Trophoblast cell (in vitro differentiated cells and primary cell): ENCODE measurements around the gene SCN1B.
"Not testable (repeated sequence)": the region's sequence is repeated elsewhere in the genome, so short reads cannot be mapped to it uniquely, and the experiment has no call there.

Experiments used
- DNase-seq, 2 donors: peaks; one replicate each; pipeline ENCODE4 v3.0.0-alpha.2; 2016
- H2AFZ ChIP-seq: 2 replicates; pipeline ENCODE4 v1.6.1; 2013; ENCODE audit warnings: low read length, moderate library complexity, mild to moderate bottlenecking; ENCODE audit not compliant: insufficient read depth, poor library complexity
- H2AK5ac ChIP-seq: 2 replicates; pipeline ENCODE4 v1.6.1; 2013; ENCODE audit warnings: mild to moderate bottlenecking, low read length
- H2BK120ac ChIP-seq: 2 replicates; pipeline ENCODE4 v1.6.1; 2013; ENCODE audit warnings: low read length, mild to moderate bottlenecking, moderate library complexity; ENCODE audit not compliant: insufficient read depth, poor library complexity
- H2BK12ac ChIP-seq: 2 replicates; pipeline ENCODE4 v1.6.1; 2013; ENCODE audit warnings: mild to moderate bottlenecking, low read length, moderate library complexity
- H2BK5ac ChIP-seq: 2 replicates; pipeline ENCODE4 v1.6.1; 2013; ENCODE audit warnings: low read length, low read depth, moderate library complexity, mild to moderate bottlenecking; ENCODE audit not compliant: poor library complexity
- H3K14ac ChIP-seq: 2 replicates; pipeline ENCODE4 v1.6.1; 2013; ENCODE audit warnings: mild to moderate bottlenecking, low read length
- H3K18ac ChIP-seq: 2 replicates; pipeline ENCODE4 v1.6.1; 2013; ENCODE audit warnings: mild to moderate bottlenecking, low read length
- H3K23ac ChIP-seq: 2 replicates; pipeline ENCODE4 v1.6.1; 2013; ENCODE audit warnings: low read length
- H3K27ac ChIP-seq: 2 replicates; pipeline ENCODE4 v1.5.1; 2013; ENCODE audit warnings: low read depth, mild to moderate bottlenecking, inconsistent platforms, low read length, moderate library complexity
- H3K27me3 ChIP-seq: 2 replicates; pipeline ENCODE4 v1.6.1; 2013; ENCODE audit warnings: inconsistent platforms, mild to moderate bottlenecking, low read length, moderate library complexity; ENCODE audit not compliant: insufficient read depth
- H3K36me3 ChIP-seq, 2 experiments: 1 replicate in 1 of 2; 2 replicates in 1 of 2; pipeline ENCODE4 v1.6.1; 2013; ENCODE audit warnings: low read length in 2 of 2, mild to moderate bottlenecking in 2 of 2, moderate library complexity in 1 of 2; ENCODE audit not compliant: insufficient read depth in 2 of 2, control insufficient read depth in 1 of 2
- H3K4ac ChIP-seq: 2 replicates; pipeline ENCODE4 v1.6.1; 2013; ENCODE audit warnings: low read depth, mild to moderate bottlenecking, low read length, moderate library complexity
- H3K4me1 ChIP-seq, 2 experiments: 1 replicate in 1 of 2; 2 replicates in 1 of 2; pipeline ENCODE4 v1.6.1; 2013; ENCODE audit warnings: low read length in 2 of 2, mild to moderate bottlenecking in 2 of 2, moderate library complexity in 1 of 2; ENCODE audit not compliant: insufficient read depth in 2 of 2, control insufficient read depth in 1 of 2
- H3K4me2 ChIP-seq: 2 replicates; pipeline ENCODE4 v1.6.1; 2013; ENCODE audit warnings: inconsistent platforms, mild to moderate bottlenecking, low read length, moderate library complexity
- H3K4me3 ChIP-seq: 2 replicates; pipeline ENCODE4 v1.5.1; 2013; ENCODE audit warnings: mild to moderate bottlenecking, low read depth, low read length, inconsistent platforms
- H3K79me1 ChIP-seq: one replicate; pipeline ENCODE4 v1.6.1; 2013; ENCODE audit warnings: low read length
- H3K79me2 ChIP-seq: 2 replicates; pipeline ENCODE4 v1.6.1; 2013; ENCODE audit warnings: low read length, mild to moderate bottlenecking; ENCODE audit not compliant: control insufficient read depth, insufficient read depth, poor library complexity
- H3K9ac ChIP-seq: 2 replicates; pipeline ENCODE4 v1.6.1; 2013; ENCODE audit warnings: mild to moderate bottlenecking, low read length
- H3K9me3 ChIP-seq: 2 replicates; pipeline ENCODE4 v1.6.1; 2013; ENCODE audit warnings: low read depth, mild to moderate bottlenecking, control low read depth, inconsistent platforms, low read length; ENCODE audit not compliant: insufficient read depth
- H4K12ac ChIP-seq: 2 replicates; pipeline ENCODE4 v1.6.1; 2013; ENCODE audit warnings: low read depth, mild to moderate bottlenecking, low read length, moderate library complexity
- H4K8ac ChIP-seq: 2 replicates; pipeline ENCODE4 v1.6.1; 2013; ENCODE audit warnings: low read depth, mild to moderate bottlenecking, low read length, moderate library complexity
- H4K91ac ChIP-seq: one replicate; pipeline ENCODE4 v1.6.1; 2013; ENCODE audit warnings: low read depth, mild to moderate bottlenecking, low read length, moderate library complexity
- WGBS: extraction: QIAGEN DNeasy Blood & Tissue Kit; methylation state at CpG from one replicate; pipeline ENCODE4 v1.1.7; 2013; ENCODE audit warnings: missing lambda C conversion rate; ENCODE audit not compliant: insufficient read length, insufficient coverage; ENCODE audit errors: extremely low coverage; 5-methylcytosine and 5-hydroxymethylcytosine counted together

Gene SCN1B

DNA sequence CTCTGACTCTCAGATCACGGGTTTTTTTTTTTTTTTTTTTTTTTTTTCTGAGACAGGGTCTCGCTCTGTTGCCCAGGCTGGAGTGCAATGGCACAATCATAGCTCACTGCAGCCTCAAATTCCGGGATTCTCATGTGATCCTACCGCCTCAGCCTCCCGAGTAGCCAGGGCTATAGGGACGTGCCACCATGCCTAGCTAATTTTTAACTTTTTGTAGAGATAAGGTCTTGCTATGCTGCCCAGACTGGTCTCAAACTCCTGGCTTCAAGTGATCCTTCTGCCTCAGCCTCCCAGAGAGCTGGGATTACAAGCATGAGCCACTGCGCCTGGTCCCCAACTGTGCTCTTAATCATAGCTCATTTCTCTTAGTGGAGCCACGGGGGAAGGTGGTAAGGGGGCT, 34.7 kb upstream of the SCN1B start:
- peaks cover 2 to 8% of the 10 kb centered on the region in 2 experiments for H3K4me1 ChIP-seq
- no peak overlapping the region for H2BK12ac ChIP-seq
- H3K79me1 ChIP-seq, result peaks cover 8% of the 10 kb centered on the region
- no peak overlapping the region for H3K27ac ChIP-seq
- no peaks in the 10 kb centered on the region for H3K36me3 ChIP-seq
- H4K91ac ChIP-seq, result no peak overlapping the region
- H3K4ac ChIP-seq, result no peak overlapping the region
- H4K8ac ChIP-seq, result no peak overlapping the region
- no peak overlapping the region for H3K18ac ChIP-seq
- no peak overlapping the region for H3K14ac ChIP-seq
- H3K4me2 ChIP-seq, result no peak overlapping the region
- H3K9ac ChIP-seq, result no peak overlapping the region
- H3K4me3 ChIP-seq, result no peak overlapping the region
- no peak overlapping the region for H2BK5ac ChIP-seq
- no peak overlapping the region for H3K23ac ChIP-seq
- no peak overlapping the region for H2AK5ac ChIP-seq
- peaks cover 3% of the 10 kb centered on the region for H3K9me3 ChIP-seq
- H2AFZ ChIP-seq, result no peak overlapping the region
- H2BK120ac ChIP-seq, result no peak overlapping the region
- H4K12ac ChIP-seq, result no peak overlapping the region
- H3K79me2 ChIP-seq, result peaks cover 5% of the 10 kb centered on the region
- H3K27me3 ChIP-seq, result no peaks in the 10 kb centered on the region
- DNase-seq, result no peak
- WGBS, result no CpG with 5 or more reads among the region's 8 CpGs

GRCh38 chr19:34997071-34997617, 33.1 kb upstream of the SCN1B start:
- no peak overlapping the region for H3K4me3 ChIP-seq
- H3K9me3 ChIP-seq, result peaks cover 3% of the 10 kb centered on the region
- no peak overlapping the region for H4K12ac ChIP-seq
- H2AFZ ChIP-seq, result no peak overlapping the region
- H2BK120ac ChIP-seq, result no peak overlapping the region
- no peak for DNase-seq
- H3K4me2 ChIP-seq, result no peak overlapping the region
- no peak overlapping the region for H4K8ac ChIP-seq
- H2AK5ac ChIP-seq, result no peak overlapping the region
- H3K79me1 ChIP-seq, result peaks cover 10% of the 10 kb centered on the region
- H2BK5ac ChIP-seq, result no peak overlapping the region
- H3K23ac ChIP-seq, result no peak overlapping the region
- no peak overlapping the region for H3K27ac ChIP-seq
- H3K4ac ChIP-seq, result no peak overlapping the region
- no peak overlapping the region for H4K91ac ChIP-seq
- H3K9ac ChIP-seq, result no peak overlapping the region
- no peaks in the 10 kb centered on the region for H3K36me3 ChIP-seq
- no peak overlapping the region for H3K18ac ChIP-seq
- H3K27me3 ChIP-seq, result no peaks in the 10 kb centered on the region
- peaks cover 2 to 13% of the 10 kb centered on the region in 2 experiments for H3K4me1 ChIP-seq
- H3K14ac ChIP-seq, result no peak overlapping the region
- peaks cover 9% of the 10 kb centered on the region for H3K79me2 ChIP-seq
- WGBS, result no CpG with 5 or more reads among the region's 8 CpGs
- no peak overlapping the region for H2BK12ac ChIP-seq

DNA sequence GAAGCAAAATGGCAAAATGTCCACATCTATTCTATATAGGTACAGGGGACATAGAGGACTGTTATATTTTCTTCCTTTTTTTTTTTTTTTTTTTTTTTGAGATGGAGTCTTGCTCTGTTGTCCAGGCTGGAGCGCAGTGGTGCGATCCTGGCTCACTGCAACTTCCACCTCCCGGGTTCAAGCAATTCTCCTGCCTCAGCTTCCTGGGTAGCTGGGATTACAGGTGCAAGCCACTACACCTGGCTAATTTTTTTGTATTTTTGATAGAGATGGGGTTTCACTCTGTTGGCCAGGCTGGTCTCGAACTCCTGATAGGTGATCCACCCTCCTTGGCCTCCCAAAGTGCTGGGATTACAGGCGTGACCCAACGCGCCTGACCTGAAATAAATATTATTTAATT, 32.0 kb upstream of the SCN1B start:
- peaks cover 4 to 17% of the 10 kb centered on the region in 2 experiments for H3K4me1 ChIP-seq
- not testable (repeated sequence) for DNase-seq, H3K27ac ChIP-seq, H3K4me2 ChIP-seq, H2BK5ac ChIP-seq, H2AFZ ChIP-seq, H2BK120ac ChIP-seq, H3K14ac ChIP-seq, H2BK12ac ChIP-seq, H3K4ac ChIP-seq, H4K91ac ChIP-seq, H3K4me3 ChIP-seq, H3K27me3 ChIP-seq, H2AK5ac ChIP-seq, H3K9ac ChIP-seq, H3K36me3 ChIP-seq, H4K8ac ChIP-seq, H3K23ac ChIP-seq, H3K18ac ChIP-seq, H3K9me3 ChIP-seq, H4K12ac ChIP-seq, H3K79me2 ChIP-seq
- no CpG with 5 or more reads among the region's 7 CpGs for WGBS
- H3K79me1 ChIP-seq, result peaks cover 10% of the 10 kb centered on the region

DNA sequence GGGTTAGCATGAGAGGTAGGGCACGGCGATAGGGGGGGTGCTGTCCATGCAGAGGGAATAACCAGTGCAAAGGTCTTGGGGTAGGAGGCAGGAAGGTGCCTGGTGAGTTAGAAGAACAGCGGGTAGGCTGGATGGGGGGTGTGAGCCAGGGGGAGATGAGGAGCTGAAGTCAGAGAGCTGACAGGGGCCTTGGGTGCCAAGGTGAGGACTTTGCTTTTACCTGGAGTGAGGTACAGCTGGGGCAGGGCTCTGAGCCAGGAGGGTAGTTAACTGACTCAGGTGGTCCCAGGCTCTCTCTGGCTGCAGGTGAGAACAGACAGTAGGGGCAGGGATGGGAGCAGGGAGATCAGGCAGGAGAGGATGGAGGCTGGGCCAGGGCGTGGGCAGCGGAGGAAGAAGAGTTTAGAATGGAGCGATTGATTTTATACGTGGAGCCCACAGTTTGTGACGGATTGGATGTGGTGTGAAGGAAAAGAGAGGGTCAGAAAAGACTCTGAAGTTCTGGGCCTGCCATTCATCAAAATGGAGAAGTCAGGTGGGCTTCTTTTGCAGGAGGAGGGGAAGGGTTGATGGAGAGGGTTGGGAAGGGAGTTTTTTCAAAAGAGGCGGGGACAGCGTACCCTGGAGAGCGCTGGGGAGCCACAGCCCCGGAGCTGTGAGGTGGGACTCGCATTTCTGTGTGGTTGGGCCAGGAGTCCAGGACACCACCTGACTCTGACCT, 31.3 kb upstream of the SCN1B start:
- WGBS, result no CpG with 5 or more reads among the region's 13 CpGs
- H3K79me1 ChIP-seq, result peaks cover 10% of the 10 kb centered on the region
- H4K91ac ChIP-seq, result peak overlapping the region; percentile 91
- peak overlapping the region; percentile 39 for H3K4me3 ChIP-seq
- peak overlapping the region; percentile 68 for H2BK12ac ChIP-seq
- H3K79me2 ChIP-seq, result peaks cover 9% of the 10 kb centered on the region
- H3K4me1 ChIP-seq, result peaks cover 9 to 21% of the 10 kb centered on the region in 2 experiments
- no peak for DNase-seq
- no peak overlapping the region for H2BK5ac ChIP-seq
- H3K9ac ChIP-seq, result peak overlapping the region; percentile 28
- no peak overlapping the region for H4K12ac ChIP-seq
- peak overlapping the region; percentile 14 for H3K14ac ChIP-seq
- H3K27ac ChIP-seq, result no peak overlapping the region
- H3K4ac ChIP-seq, result no peak overlapping the region
- H2AFZ ChIP-seq, result peak overlapping the region; percentile 93
- H3K4me2 ChIP-seq, result peak overlapping the region; percentile 75
- no peak overlapping the region for H3K18ac ChIP-seq
- peak overlapping the region; percentile 90 for H4K8ac ChIP-seq
- no peaks in the 10 kb centered on the region for H3K27me3 ChIP-seq
- peak overlapping the region; percentile 22 for H2AK5ac ChIP-seq
- peaks cover 3% of the 10 kb centered on the region for H3K9me3 ChIP-seq
- H3K36me3 ChIP-seq, result peaks cover 0 to 4% of the 10 kb centered on the region in 2 experiments
- H2BK120ac ChIP-seq, result no peak overlapping the region
- H3K23ac ChIP-seq, result no peak overlapping the region
